ENCODE measurements around the gene PLEKHG4B. TPM values are rescaled to one million over a fixed set of nuclear protein-coding genes. Genes with fewer than 3 reads are reported as not detected.

The PLEKHG4B gene
- total RNA-seq, 1 donor: under 0.01 TPM

GRCh38 chr5:147751-148150 lies 55.8 kb downstream of the PLEKHG4B start:
- Histone ChIP-seq H3K9me3 (ENCODE audit: low read depth, low read length) (peaks cover 20% of the 10 kb centered on the region), H3K4me1 (ENCODE audit: insufficient read depth, low read length) (no peaks in the 10 kb centered on the region), H3K27me3 (ENCODE audit: insufficient read depth, low read length) (no peaks in the 10 kb centered on the region), H3K4me3 (ENCODE audit: low read length) (no peak overlapping the region)

GRCh38 chr5:149745-150485 lies 57.9 kb downstream of the PLEKHG4B start:
- Histone ChIP-seq H3K27me3 (ENCODE audit: insufficient read depth, low read length) (no peaks in the 10 kb centered on the region), H3K4me1 (ENCODE audit: insufficient read depth, low read length) (no peaks in the 10 kb centered on the region), H3K9me3 (ENCODE audit: low read depth, low read length) (peaks cover 20% of the 10 kb centered on the region)

DNA sequence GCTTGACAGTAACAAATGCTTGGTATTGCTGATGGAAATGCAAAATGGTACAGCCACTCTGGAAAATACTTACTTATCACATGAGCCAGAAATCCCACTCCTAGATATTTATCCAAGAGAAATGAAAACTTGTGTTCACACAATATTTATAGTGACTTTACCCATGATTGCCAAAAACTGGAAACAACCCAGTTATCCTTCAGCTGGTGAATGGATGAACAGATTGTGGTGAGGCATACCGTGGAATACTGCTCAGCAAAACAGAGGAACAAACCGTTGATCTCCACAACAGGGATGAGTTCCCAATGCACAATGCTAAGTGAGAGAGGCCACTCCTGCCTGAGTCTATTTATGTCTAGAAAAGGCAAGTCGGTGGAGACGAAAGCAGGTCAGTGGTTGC lies 58.8 kb downstream of the PLEKHG4B start:
- H3K9me3 ChIP-seq (ENCODE audit: low read depth, low read length): peaks cover 20% of the 10 kb centered on the region
- H3K4me1 ChIP-seq (ENCODE audit: insufficient read depth, low read length): no peaks in the 10 kb centered on the region
- no peaks in the 10 kb centered on the region for H3K27me3 ChIP-seq (ENCODE audit: insufficient read depth, low read length)
- H3K4me3 ChIP-seq (ENCODE audit: low read length): no peak overlapping the region

More at GRCh38 chr5:149745-150485, 57.9 kb downstream of the PLEKHG4B start:
- H3K4me3 ChIP-seq (ENCODE audit: low read length): no peak overlapping the region

DNA sequence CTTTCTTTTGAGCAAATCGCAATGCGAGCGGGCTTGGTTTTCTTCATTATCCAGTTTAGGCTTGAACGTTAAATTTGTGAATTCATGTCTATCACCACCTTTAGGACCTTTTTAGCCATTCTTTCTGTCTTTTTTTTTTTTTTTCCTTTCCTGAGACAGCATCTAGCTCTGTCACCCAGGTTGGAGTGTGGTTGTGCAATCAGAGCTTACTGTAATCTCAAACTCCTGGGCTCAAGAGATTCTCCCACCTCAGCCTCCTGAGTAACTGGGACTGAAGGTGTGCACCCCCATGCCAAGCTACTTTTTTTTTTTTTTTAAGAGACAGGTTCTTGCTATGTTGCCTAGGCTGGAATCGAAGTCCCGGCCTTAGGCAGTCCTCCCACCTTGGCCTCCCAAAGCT lies 60.1 kb downstream of the PLEKHG4B start:
- Histone ChIP-seq H3K4me1 (ENCODE audit: insufficient read depth, low read length) (no peaks in the 10 kb centered on the region), H3K9me3 (ENCODE audit: low read depth, low read length) (peaks cover 19% of the 10 kb centered on the region), H3K27me3 (ENCODE audit: insufficient read depth, low read length) (no peaks in the 10 kb centered on the region), H3K4me3 (ENCODE audit: low read length) (no peak overlapping the region)

DNA sequence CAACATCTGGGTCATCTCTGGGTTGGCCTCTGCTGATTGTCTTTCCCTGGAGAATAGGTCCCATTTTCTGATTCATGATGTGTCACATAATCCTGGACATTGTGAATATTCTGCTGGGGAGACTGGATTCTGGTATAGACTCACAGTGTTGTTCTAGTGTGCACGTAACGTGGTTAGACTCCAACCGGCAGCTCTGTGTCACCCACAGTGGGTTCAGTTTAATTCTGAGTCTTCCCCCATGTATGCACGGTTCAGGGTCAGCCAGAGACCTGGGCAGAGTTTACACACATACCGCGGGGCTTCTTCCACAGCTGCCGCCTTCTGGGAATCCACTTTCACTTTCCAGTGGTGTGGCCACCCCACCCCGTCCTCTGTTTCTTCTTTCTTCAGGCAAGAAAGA lies 61.3 kb downstream of the PLEKHG4B start:
- Histone ChIP-seq H3K27me3 (ENCODE audit: insufficient read depth, low read length) (no peaks in the 10 kb centered on the region), H3K4me3 (ENCODE audit: low read length) (no peak overlapping the region), H3K4me1 (ENCODE audit: insufficient read depth, low read length) (no peaks in the 10 kb centered on the region), H3K9me3 (ENCODE audit: low read depth, low read length) (peaks cover 7% of the 10 kb centered on the region)

- Histone ChIP-seq H3K27me3 (ENCODE audit: insufficient read depth, low read length) (no peaks in the 10 kb centered on the region), H3K4me1 (ENCODE audit: insufficient read depth, low read length) (no peaks in the 10 kb centered on the region)
Observed at GRCh38 chr5:154236-154635, 62.3 kb downstream of the PLEKHG4B start.

GRCh38 chr5:154826-155225 lies 62.9 kb downstream of the PLEKHG4B start:
- no peaks in the 10 kb centered on the region for H3K4me1 ChIP-seq (ENCODE audit: insufficient read depth, low read length)
- no peak overlapping the region for H3K4me3 ChIP-seq (ENCODE audit: low read length)
- H3K9me3 ChIP-seq (ENCODE audit: low read depth, low read length): no peaks in the 10 kb centered on the region
- H3K27me3 ChIP-seq (ENCODE audit: insufficient read depth, low read length): no peaks in the 10 kb centered on the region

More at GRCh38 chr5:154236-154635, 62.3 kb downstream of the PLEKHG4B start:
- no peaks in the 10 kb centered on the region for H3K9me3 ChIP-seq (ENCODE audit: low read depth, low read length)
- H3K4me3 ChIP-seq (ENCODE audit: low read length): no peak overlapping the region

GRCh38 chr5:155651-156410 lies 63.9 kb downstream of the PLEKHG4B start:
- Histone ChIP-seq H3K9me3 (ENCODE audit: low read depth, low read length) (no peaks in the 10 kb centered on the region), H3K4me1 (ENCODE audit: insufficient read depth, low read length) (no peaks in the 10 kb centered on the region), H3K4me3 (ENCODE audit: low read length) (no peak overlapping the region), H3K27me3 (ENCODE audit: insufficient read depth, low read length) (no peaks in the 10 kb centered on the region)

GRCh38 chr5:156411-157072 lies 64.6 kb downstream of the PLEKHG4B start:
- Histone ChIP-seq H3K9me3 (ENCODE audit: low read depth, low read length) (no peaks in the 10 kb centered on the region), H3K4me1 (ENCODE audit: insufficient read depth, low read length) (no peaks in the 10 kb centered on the region), H3K4me3 (ENCODE audit: low read length) (no peak overlapping the region), H3K27me3 (ENCODE audit: insufficient read depth, low read length) (no peaks in the 10 kb centered on the region)

- H3K27me3 ChIP-seq (ENCODE audit: insufficient read depth, low read length): no peaks in the 10 kb centered on the region
Observed at GRCh38 chr5:157126-157715, 65.3 kb downstream of the PLEKHG4B start.

DNA sequence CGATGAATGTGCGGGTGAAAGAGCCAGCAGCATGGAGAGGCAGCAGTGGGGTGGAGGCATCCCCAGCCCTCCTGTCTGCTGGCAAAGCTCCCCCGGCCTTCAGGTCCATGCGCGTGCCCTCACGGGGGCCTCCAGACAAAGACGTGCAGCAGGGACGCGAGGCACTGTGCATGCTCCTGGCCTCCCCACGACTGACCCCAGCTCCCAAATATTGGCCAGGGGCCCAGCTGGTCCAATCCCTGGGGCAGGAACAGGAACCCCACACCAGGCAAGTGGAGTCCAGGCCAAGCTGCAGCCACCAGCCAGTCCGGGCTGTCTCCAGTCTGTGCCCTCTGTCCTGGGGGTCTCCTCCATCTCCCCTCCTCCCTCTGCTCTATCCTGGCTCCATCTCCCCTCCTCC lies 65.8 kb downstream of the PLEKHG4B start:
- no peaks in the 10 kb centered on the region for H3K27me3 ChIP-seq (ENCODE audit: insufficient read depth, low read length)

More at GRCh38 chr5:157126-157715, 65.3 kb downstream of the PLEKHG4B start:
- H3K4me1 ChIP-seq (ENCODE audit: insufficient read depth, low read length): no peaks in the 10 kb centered on the region
- no peak overlapping the region for H3K4me3 ChIP-seq (ENCODE audit: low read length)
- no peaks in the 10 kb centered on the region for H3K9me3 ChIP-seq (ENCODE audit: low read depth, low read length)

GRCh38 chr5:158807-159447 lies 67.0 kb downstream of the PLEKHG4B start:
- Histone ChIP-seq H3K27me3 (ENCODE audit: insufficient read depth, low read length) (no peaks in the 10 kb centered on the region), H3K4me1 (ENCODE audit: insufficient read depth, low read length) (no peaks in the 10 kb centered on the region), H3K9me3 (ENCODE audit: low read depth, low read length) (no peaks in the 10 kb centered on the region), H3K4me3 (ENCODE audit: low read length) (no peak overlapping the region)

More for the DNA sequence above, 65.8 kb downstream of the PLEKHG4B start:
- H3K4me1 ChIP-seq (ENCODE audit: insufficient read depth, low read length): no peaks in the 10 kb centered on the region
- H3K9me3 ChIP-seq (ENCODE audit: low read depth, low read length): no peaks in the 10 kb centered on the region
- H3K4me3 ChIP-seq (ENCODE audit: low read length): no peak overlapping the region

DNA sequence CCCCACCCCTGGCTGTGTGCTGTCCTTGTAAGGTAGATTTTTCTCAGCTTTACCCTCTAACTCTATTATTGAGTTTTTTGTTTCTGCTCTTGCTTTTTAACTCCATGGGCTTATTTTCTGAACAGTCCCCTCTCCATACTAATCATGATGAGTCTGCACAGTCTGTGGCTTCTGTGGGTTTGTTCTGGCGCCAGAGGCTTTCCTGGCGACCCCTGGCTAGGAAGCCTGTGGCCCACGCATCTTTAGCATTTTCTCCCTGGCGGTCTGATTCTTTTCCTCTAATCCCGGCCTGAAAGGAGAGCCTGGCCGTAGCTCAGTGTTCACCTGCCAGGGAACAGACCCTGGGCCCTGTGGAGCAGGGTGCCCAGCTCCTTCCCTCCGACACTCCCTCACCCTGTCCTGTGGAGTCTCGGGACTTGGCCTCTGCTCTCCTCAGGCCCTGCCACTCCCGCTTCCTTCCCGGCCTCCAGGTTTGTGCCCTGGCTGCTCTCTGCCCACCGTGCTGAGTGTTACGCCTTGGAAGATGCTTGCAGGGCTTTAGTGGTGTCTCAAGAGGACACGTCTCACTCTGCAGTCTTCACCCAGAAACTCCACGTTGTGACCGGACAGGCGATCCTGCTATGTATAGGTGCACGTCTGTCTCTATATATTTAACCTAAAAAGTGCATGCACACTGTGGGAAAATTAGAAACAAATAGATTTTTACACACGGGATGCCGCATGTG lies 67.6 kb downstream of the PLEKHG4B start:
- Histone ChIP-seq H3K9me3 (ENCODE audit: low read depth, low read length) (no peaks in the 10 kb centered on the region), H3K4me3 (ENCODE audit: low read length) (no peak overlapping the region), H3K4me1 (ENCODE audit: insufficient read depth, low read length) (no peaks in the 10 kb centered on the region), H3K27me3 (ENCODE audit: insufficient read depth, low read length) (no peaks in the 10 kb centered on the region)

- Histone ChIP-seq H3K27me3 (ENCODE audit: insufficient read depth, low read length) (no peaks in the 10 kb centered on the region), H3K4me3 (ENCODE audit: low read length) (no peak overlapping the region), H3K9me3 (ENCODE audit: low read depth, low read length) (no peaks in the 10 kb centered on the region), H3K4me1 (ENCODE audit: insufficient read depth, low read length) (no peaks in the 10 kb centered on the region)
Observed at GRCh38 chr5:160173-160510, 68.2 kb downstream of the PLEKHG4B start.
